DMS153 (cell line): Measurements from ENCODE around the gene PPP1R7.
"Not testable (repeated sequence)": the region's sequence is repeated elsewhere in the genome, so short reads cannot be mapped to it uniquely, and the experiment has no call there.

Source experiments
- DNase-seq: peaks from one replicate; lab custom pipeline; 2025; lab: John Stamatoyannopoulos, UW

Gene PPP1R7

GRCh38 chr2:241197246-241197645 lies 47.0 kb downstream of the PPP1R7 start:
- not testable (repeated sequence) for DNase-seq

- DNase-seq, result no peak
Measured at GRCh38 chr2:241197947-241198346, 47.7 kb downstream of the PPP1R7 start.

GRCh38 chr2:241198381-241199279 lies 48.4 kb downstream of the PPP1R7 start:
- no peak for DNase-seq

- no peak for DNase-seq
Measured at GRCh38 chr2:241199286-241199685, 49.0 kb downstream of the PPP1R7 start.

GRCh38 chr2:241199897-241200821 lies 49.9 kb downstream of the PPP1R7 start:
- DNase-seq, result no peak

- no peak for DNase-seq
Measured at GRCh38 chr2:241200822-241201395, 50.6 kb downstream of the PPP1R7 start.

GRCh38 chr2:241201445-241202267 lies 51.4 kb downstream of the PPP1R7 start:
- no peak for DNase-seq

GRCh38 chr2:241202268-241202585 lies 52.0 kb downstream of the PPP1R7 start:
- DNase-seq, result no peak

GRCh38 chr2:241202681-241203080 lies 52.4 kb downstream of the PPP1R7 start:
- DNase-seq, result no peak

GRCh38 chr2:241203218-241204009 lies 53.1 kb downstream of the PPP1R7 start:
- DNase-seq, result no peak

GRCh38 chr2:241204010-241204384 lies 53.7 kb downstream of the PPP1R7 start:
- DNase-seq, result no peak

GRCh38 chr2:241204490-241204889 lies 54.2 kb downstream of the PPP1R7 start:
- DNase-seq, result no peak

- no peak for DNase-seq
Measured at GRCh38 chr2:241205086-241205485, 54.8 kb downstream of the PPP1R7 start.

GRCh38 chr2:241207151-241207550 lies 56.9 kb downstream of the PPP1R7 start:
- DNase-seq, result no peak

- no peak for DNase-seq
Measured at GRCh38 chr2:241207641-241208040, 57.4 kb downstream of the PPP1R7 start.

GRCh38 chr2:241208058-241208457 lies 57.8 kb downstream of the PPP1R7 start:
- DNase-seq, result no peak

GRCh38 chr2:241209271-241209670 lies 59.0 kb downstream of the PPP1R7 start:
- no peak for DNase-seq

GRCh38 chr2:241211276-241211675 lies 61.0 kb downstream of the PPP1R7 start:
- DNase-seq, result peak; percentile 60

GRCh38 chr2:241213041-241213440 lies 62.8 kb downstream of the PPP1R7 start:
- no peak for DNase-seq

- no peak for DNase-seq
Measured at GRCh38 chr2:241213567-241213966, 63.3 kb downstream of the PPP1R7 start.

- DNase-seq, result no peak
Measured at GRCh38 chr2:241214209-241214608, 63.9 kb downstream of the PPP1R7 start.
